ENCODE results near the gene RPL3. TPM values are rescaled to one million over a fixed set of nuclear protein-coding genes. Genes with fewer than 3 reads are reported as not detected.

The RPL3 gene
- polyA plus RNA-seq, 1 donor (not counting 4 experiments of a cell fraction or from before 2014, with no cell fraction given) = 2,538 TPM

- dilution Hi-C loops (cut with MboI; ENCODE audit: extremely low pct_ligation_motif_present, low sequenced_read_pairs) = no loop called here
- DNase-seq (ENCODE audit: low read depth, low spot score) = no peak
- peaks cover 76% of the 10 kb centered on the region for H3K4me1 ChIP-seq (ENCODE audit: control insufficient read depth, extremely low read depth, insufficient read depth, low read length)
Measured at GRCh38 chr22:39293766-39294368, 25.6 kb downstream of the RPL3 start.

GRCh38 chr22:39292561-39293074 lies 26.8 kb downstream of the RPL3 start:
- no peak overlapping the region for H3K4me3 ChIP-seq (ENCODE audit: control insufficient read depth in 2 of 3, extremely low read depth in 1 of 3, insufficient read depth in 2 of 3, low read depth in 1 of 3, low read length in 3 of 3)
- no peak overlapping the region for H2AFZ ChIP-seq (ENCODE audit: control insufficient read depth, low read length)
- H3K27ac ChIP-seq (ENCODE audit: control insufficient read depth, insufficient read depth, low read length) = peak overlapping the region; percentile 92
- dilution Hi-C loops (cut with MboI; ENCODE audit: extremely low pct_ligation_motif_present, low sequenced_read_pairs) = no loop called here
- DNase-seq (ENCODE audit: low read depth, low spot score) (no peak), FAIRE-seq (peak; percentile 85)
- peaks cover 67% of the 10 kb centered on the region for H3K4me1 ChIP-seq (ENCODE audit: control insufficient read depth, extremely low read depth, insufficient read depth, low read length)
- H3K9me3 ChIP-seq (ENCODE audit: control insufficient read depth, low read depth, low read length) = no peaks in the 10 kb centered on the region
- no peaks in the 10 kb centered on the region for H3K27me3 ChIP-seq (ENCODE audit: control insufficient read depth, extremely low read depth, insufficient read depth, low read length)
- H3K9ac ChIP-seq (ENCODE audit: control insufficient read depth, extremely low read depth, insufficient read depth, low read length) = peak overlapping the region; percentile 63
- H4K20me1 ChIP-seq (ENCODE audit: control insufficient read depth, extremely low read depth, insufficient read depth, low read length) = no peaks in the 10 kb centered on the region
- H3K79me2 ChIP-seq (ENCODE audit: control insufficient read depth, insufficient read depth, low read length) = no peaks in the 10 kb centered on the region
- TF ChIP-seq CTCF (optimal IDR thresholded peaks at IDR 0.05 in 1 of 3, IDR thresholded peaks at IDR 0.05 in 1 of 3, conservative IDR thresholded peaks at IDR 0.05 in 1 of 3; ENCODE audit: extremely low read depth in 1 of 3, insufficient read depth in 2 of 3, low read length in 3 of 3) = no peak
- TF ChIP-seq EZH2 (IDR thresholded peaks at IDR 0.05; ENCODE audit: low read length) = no peak
- no peaks in the 10 kb centered on the region for H3K9me1 ChIP-seq (ENCODE audit: control insufficient read depth, extremely low read depth, insufficient read depth, low read length)
- H3K36me3 ChIP-seq (ENCODE audit: control insufficient read depth in 2 of 2, extremely low read depth in 1 of 2, insufficient read depth in 2 of 2, low read length in 2 of 2) = no peaks in the 10 kb centered on the region
- H3K4me2 ChIP-seq (ENCODE audit: control insufficient read depth, extremely low read depth, insufficient read depth, low read depth, low read length) = peak overlapping the region; percentile 73

More at GRCh38 chr22:39293766-39294368, 25.6 kb downstream of the RPL3 start:
- peak overlapping the region; percentile 2 for H3K27ac ChIP-seq (ENCODE audit: control insufficient read depth, insufficient read depth, low read length)
- H3K36me3 ChIP-seq (ENCODE audit: control insufficient read depth in 2 of 2, extremely low read depth in 1 of 2, insufficient read depth in 2 of 2, low read length in 2 of 2) = no peaks in the 10 kb centered on the region
- no peak overlapping the region for H3K9ac ChIP-seq (ENCODE audit: control insufficient read depth, extremely low read depth, insufficient read depth, low read length)
- no peaks in the 10 kb centered on the region for H3K79me2 ChIP-seq (ENCODE audit: control insufficient read depth, insufficient read depth, low read length)
- no peak overlapping the region for H2AFZ ChIP-seq (ENCODE audit: control insufficient read depth, low read length)
- no peak overlapping the region for H3K4me2 ChIP-seq (ENCODE audit: control insufficient read depth, extremely low read depth, insufficient read depth, low read depth, low read length)
- FAIRE-seq = peak; percentile 13
- no peak overlapping the region for H3K4me3 ChIP-seq (ENCODE audit: control insufficient read depth in 2 of 3, extremely low read depth in 1 of 3, insufficient read depth in 2 of 3, low read depth in 1 of 3, low read length in 3 of 3)
- H3K9me3 ChIP-seq (ENCODE audit: control insufficient read depth, low read depth, low read length) = no peaks in the 10 kb centered on the region
- TF ChIP-seq EZH2 (IDR thresholded peaks at IDR 0.05; ENCODE audit: low read length) = no peak
- no peak for TF ChIP-seq CTCF (optimal IDR thresholded peaks at IDR 0.05 in 1 of 3, IDR thresholded peaks at IDR 0.05 in 1 of 3, conservative IDR thresholded peaks at IDR 0.05 in 1 of 3; ENCODE audit: extremely low read depth in 1 of 3, insufficient read depth in 2 of 3, low read length in 3 of 3)
- no peaks in the 10 kb centered on the region for H3K27me3 ChIP-seq (ENCODE audit: control insufficient read depth, extremely low read depth, insufficient read depth, low read length)
- no peaks in the 10 kb centered on the region for H4K20me1 ChIP-seq (ENCODE audit: control insufficient read depth, extremely low read depth, insufficient read depth, low read length)
- no peaks in the 10 kb centered on the region for H3K9me1 ChIP-seq (ENCODE audit: control insufficient read depth, extremely low read depth, insufficient read depth, low read length)
